ENCODE measurements around the gene CAMK1G.

- TF ChIP-seq CTCF (IDR thresholded peaks at IDR 0.05) (no peak), EP300 (IDR thresholded peaks at IDR 0.05) (no peak)
These were observed 6.2 kb upstream of the CAMK1G start for GRCh38 chr1:209577346-209577745.
